Esophagus muscularis mucosa (tissue), 4 donors: ENCODE results near the gene HELZ2.

Experiments
- CTCF ChIP-seq, 3 experiments: fragments of 200-600 bp in 2 of 3; fragments of 450-650 bp in 1 of 3; sonication (generic) in 2 of 3; IDR thresholded peaks; one replicate each; pipeline ENCODE4 v1.5.1; 2017 to 2019; ENCODE audit warnings: antibody characterized with exemption in 3 of 3, mild to moderate bottlenecking in 2 of 3, moderate library complexity in 1 of 3
- EP300 ChIP-seq: sonication (generic); formaldehyde crosslinking; IDR thresholded peaks from one replicate; pipeline ENCODE4 v1.6.1; 2017; ENCODE audit warnings: antibody characterized with exemption
- POLR2A ChIP-seq: fragments of 450-650 bp; IDR thresholded peaks from one replicate; pipeline ENCODE4 v1.6.1; 2017; ENCODE audit warnings: antibody characterized with exemption, moderate library complexity, mild to moderate bottlenecking, low read depth
- POLR2AphosphoS5 ChIP-seq, 2 donors: sonication (generic); formaldehyde crosslinking; IDR thresholded peaks; one replicate each; pipeline ENCODE4 v1.6.1; 2017; ENCODE audit warnings: antibody characterized with exemption in 2 of 2

GRCh38 chr20:63566395-63567135 lies 7.5 kb downstream of the HELZ2 start:
- TF ChIP-seq CTCF (IDR thresholded peaks at IDR 0.05), result no peak
- TF ChIP-seq POLR2A, result no peak
- TF ChIP-seq POLR2AphosphoS5 (IDR thresholded peaks at IDR 0.05), result no peak
- no peak for TF ChIP-seq EP300
